ENCODE measurements around the gene C2CD2L.
"Not testable (repeated sequence)": the region's sequence is repeated elsewhere in the genome, so short reads cannot be mapped to it uniquely, and the experiment has no call there.

The C2CD2L gene

DNA sequence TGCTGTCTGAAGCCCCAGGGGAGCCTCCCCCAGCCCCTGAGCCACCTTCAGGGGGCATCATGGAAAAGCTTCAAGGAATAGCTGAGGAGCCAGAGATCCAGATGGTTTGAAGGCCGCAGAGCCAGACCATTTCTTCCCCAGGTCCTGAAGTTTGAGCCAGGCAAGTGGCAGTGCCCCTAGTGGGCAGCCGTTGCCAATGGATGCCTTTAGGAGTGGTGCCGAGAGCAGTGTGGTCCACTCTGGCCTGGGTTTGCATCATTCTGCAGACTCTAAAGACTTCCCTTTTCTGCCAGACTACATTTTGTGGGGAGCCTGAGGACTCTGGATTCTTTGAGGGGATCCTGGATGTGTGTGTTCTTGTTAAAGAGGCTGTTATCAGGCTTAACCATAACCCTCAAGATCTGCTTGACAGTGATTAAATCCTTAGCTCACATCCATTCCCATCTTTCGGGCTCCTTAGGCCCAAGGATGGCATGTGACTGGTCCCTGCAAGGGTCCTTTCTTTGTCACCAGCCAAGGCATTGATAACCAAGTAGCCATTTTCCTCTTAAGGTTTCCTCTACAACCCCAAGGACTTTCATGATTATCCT is 27.3 kb downstream of the C2CD2L start:
- DNase-seq: no peak
- Mint-ChIP-seq H3K4me1 (no peaks in the 10 kb centered on the region), H3K9me3 (no peaks in the 10 kb centered on the region)

DNA sequence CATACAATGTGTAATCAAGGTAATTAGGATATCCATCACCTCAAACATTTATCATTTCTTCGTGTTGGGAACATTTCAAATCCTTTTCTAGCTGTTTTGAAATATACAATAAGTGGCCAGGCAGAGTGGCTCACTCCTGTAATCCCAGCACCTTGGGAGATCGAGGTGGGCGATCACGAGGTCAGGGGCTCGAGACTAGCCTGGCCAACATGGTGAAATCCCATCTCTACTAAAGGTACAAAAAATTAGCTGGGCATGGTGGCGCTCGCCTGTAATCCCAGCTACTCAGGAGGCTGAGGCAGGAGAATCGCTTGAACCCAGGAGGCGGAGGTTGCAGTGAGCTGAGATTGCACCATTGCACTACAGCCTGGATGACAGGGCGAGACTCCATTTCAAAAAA is 32.1 kb downstream of the C2CD2L start:
- CTCF ChIA-PET, H3K36me3 Mint-ChIP-seq, H3K9me3 Mint-ChIP-seq, H3K4me3 Mint-ChIP-seq, H3K27ac Mint-ChIP-seq, H3K4me1 Mint-ChIP-seq, DNase-seq: not testable (repeated sequence)
- peaks cover 43% of the 10 kb centered on the region for H3K27me3 Mint-ChIP-seq

More for the DNA sequence above, 27.3 kb downstream of the C2CD2L start:
- Mint-ChIP-seq H3K36me3 (peaks cover 32% of the 10 kb centered on the region), H3K4me3 (no peak overlapping the region), H3K27ac (no peak overlapping the region), H3K27me3 (peaks cover 23% of the 10 kb centered on the region)
- CTCF ChIA-PET: interaction anchor here (1.3 to 2.8 kb wide), 3 partner anchors 9 to 20 kb away, joined by 4 to 7 read pairs (median 4); no protein-coding TSS in a partner anchor

DNA sequence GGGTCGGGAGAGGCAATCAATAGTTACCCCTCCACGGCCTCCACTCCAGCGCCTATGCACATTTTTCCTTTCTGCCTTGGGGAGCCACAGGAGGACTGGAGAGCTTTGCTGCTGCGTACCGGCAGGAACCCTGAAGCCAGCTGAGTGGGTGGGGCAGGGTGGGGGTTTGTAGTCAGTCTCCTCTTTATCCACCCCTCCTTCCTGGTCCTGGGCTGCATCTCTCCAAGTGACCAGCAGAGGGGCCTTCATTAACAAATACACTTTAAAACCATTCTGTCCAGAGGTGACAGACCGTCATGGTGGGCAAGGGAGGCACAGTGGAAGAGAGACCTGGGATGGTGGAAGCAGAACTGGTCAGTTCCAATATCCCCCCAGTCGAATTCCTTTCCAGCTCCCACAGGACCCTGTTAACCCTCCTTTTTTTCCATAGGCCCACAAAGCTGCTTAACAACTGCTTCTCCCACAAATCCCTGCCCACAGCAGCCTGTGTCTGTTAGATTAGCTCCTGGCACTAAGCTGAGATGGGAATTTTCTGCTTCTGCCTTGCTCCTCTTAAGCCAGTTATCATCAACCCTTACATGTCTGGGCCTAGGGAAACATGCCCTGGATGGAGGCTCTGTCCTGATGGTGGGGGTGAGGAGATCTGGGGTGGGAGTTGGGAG is 37.8 kb downstream of the C2CD2L start:
- peaks cover 17% of the 10 kb centered on the region for H3K4me1 Mint-ChIP-seq
- DNase-seq: peak; percentile 51
- no peak overlapping the region for H3K4me3 Mint-ChIP-seq
- peaks cover 66% of the 10 kb centered on the region for H3K27me3 Mint-ChIP-seq
- H3K9me3 Mint-ChIP-seq: no peaks in the 10 kb centered on the region
- no peaks in the 10 kb centered on the region for H3K36me3 Mint-ChIP-seq
- H3K27ac Mint-ChIP-seq: no peak overlapping the region
- CTCF ChIA-PET: interaction anchor here (0.6 to 1.9 kb wide), 10 partner anchors 8 to 183 kb away, joined by 3 to 7 read pairs (median 4); partner anchors contain the start of gene CBL

DNA sequence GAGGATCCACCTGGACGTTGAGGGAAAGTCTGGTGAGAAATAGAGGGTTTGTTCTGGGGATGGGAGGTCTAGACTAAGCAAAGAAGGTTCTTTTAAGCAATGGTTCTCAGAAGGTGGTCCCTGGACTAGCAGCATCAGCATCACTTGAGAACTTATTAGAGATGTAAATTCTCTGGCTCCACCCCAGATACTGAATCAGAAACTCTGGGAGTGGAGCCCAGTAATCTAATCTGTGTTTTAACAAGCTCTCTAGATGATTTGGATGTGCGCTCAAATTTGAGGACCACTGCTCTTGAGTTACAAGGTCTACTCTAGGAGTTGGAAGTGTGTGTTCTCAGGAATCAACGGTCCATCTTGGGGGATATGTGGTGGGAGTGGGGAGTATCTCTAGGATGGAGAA is 38.4 kb downstream of the C2CD2L start:
- Mint-ChIP-seq H3K36me3 (no peaks in the 10 kb centered on the region), H3K27me3 (peaks cover 72% of the 10 kb centered on the region), H3K4me3 (no peak overlapping the region), H3K27ac (no peak overlapping the region), H3K4me1 (peaks cover 17% of the 10 kb centered on the region), H3K9me3 (no peaks in the 10 kb centered on the region)
- CTCF ChIA-PET: interaction anchor here (1.0 to 1.9 kb wide), 8 partner anchors 11 to 183 kb away, joined by 3 to 7 read pairs (median 6); partner anchors contain the start of genes CBL and HINFP
- DNase-seq: no peak

DNA sequence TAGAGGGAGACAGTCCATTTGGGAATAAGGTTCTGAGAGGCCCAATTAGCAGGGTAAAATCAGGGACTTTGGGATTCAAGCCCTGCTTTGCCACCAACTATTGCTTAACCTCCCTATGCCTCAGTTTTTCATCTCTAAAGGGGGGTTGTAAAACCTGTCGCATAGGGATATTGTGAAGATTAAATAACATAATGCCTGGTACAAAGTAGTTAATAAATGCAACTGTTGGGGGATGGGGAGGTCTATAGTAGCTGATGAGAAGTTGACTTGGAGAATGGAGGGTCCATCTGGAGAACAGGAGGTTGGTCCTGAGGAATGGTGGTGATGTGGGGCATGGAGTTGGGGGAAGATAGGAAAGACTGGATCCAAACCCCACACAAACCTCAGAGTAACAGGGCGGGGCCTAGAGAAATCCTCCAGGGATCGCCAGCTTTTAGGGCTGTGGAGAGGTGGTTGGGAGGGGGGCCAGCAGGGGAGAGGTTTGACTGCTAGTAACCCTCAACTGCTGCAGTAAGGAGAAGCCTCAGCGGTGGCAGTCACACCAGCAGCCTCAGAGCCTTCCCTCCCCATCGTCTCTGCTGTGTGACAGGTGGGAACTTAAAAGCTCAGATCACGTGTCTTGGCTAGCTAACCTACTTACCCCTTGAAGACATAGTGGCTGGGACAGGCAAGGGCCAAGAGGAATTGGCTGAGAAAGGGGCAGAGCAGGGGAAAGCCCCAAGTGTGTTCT is 40.6 kb downstream of the C2CD2L start:
- CTCF ChIA-PET: interaction anchor here (1.3 to 1.5 kb wide), 3 partner anchors 21 to 58 kb away, joined by 3 to 5 read pairs (median 3); partner anchors contain the start of gene CBL
- H3K4me1 Mint-ChIP-seq: peaks cover 17% of the 10 kb centered on the region
- H3K4me3 Mint-ChIP-seq: peak overlapping the region; percentile 42
- H3K9me3 Mint-ChIP-seq: no peaks in the 10 kb centered on the region
- H3K27me3 Mint-ChIP-seq: peaks cover 86% of the 10 kb centered on the region
- DNase-seq: peak; percentile 27
- H3K27ac Mint-ChIP-seq: no peak overlapping the region
- H3K36me3 Mint-ChIP-seq: no peaks in the 10 kb centered on the region

DNA sequence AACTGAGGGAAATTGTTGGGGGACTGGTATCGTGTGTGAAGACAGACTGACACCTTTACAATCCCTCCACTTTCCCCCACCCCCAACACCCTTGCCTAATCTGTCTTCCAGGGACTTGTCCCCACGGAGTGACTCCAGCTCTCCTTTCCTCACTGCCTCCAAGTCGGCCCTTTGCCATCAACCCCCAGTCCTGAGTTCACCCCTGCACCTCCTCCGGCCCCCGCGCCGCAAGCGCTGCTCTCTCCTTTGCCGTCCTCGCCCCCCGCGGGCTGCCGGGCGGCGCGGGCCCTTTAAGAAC is 41.5 kb downstream of the C2CD2L start:
- Mint-ChIP-seq H3K36me3 (no peaks in the 10 kb centered on the region), H3K9me3 (no peaks in the 10 kb centered on the region), H3K4me3 (peak overlapping the region; percentile 71), H3K27me3 (peaks cover 85% of the 10 kb centered on the region), H3K4me1 (peaks cover 17% of the 10 kb centered on the region), H3K27ac (no peak overlapping the region)
- CTCF ChIA-PET: interaction anchor here (1.1 to 1.5 kb wide), 3 partner anchors 48 to 92 kb away, joined by 3 to 5 read pairs (median 3); partner anchors contain the start of gene CBL
- no peak for DNase-seq

DNA sequence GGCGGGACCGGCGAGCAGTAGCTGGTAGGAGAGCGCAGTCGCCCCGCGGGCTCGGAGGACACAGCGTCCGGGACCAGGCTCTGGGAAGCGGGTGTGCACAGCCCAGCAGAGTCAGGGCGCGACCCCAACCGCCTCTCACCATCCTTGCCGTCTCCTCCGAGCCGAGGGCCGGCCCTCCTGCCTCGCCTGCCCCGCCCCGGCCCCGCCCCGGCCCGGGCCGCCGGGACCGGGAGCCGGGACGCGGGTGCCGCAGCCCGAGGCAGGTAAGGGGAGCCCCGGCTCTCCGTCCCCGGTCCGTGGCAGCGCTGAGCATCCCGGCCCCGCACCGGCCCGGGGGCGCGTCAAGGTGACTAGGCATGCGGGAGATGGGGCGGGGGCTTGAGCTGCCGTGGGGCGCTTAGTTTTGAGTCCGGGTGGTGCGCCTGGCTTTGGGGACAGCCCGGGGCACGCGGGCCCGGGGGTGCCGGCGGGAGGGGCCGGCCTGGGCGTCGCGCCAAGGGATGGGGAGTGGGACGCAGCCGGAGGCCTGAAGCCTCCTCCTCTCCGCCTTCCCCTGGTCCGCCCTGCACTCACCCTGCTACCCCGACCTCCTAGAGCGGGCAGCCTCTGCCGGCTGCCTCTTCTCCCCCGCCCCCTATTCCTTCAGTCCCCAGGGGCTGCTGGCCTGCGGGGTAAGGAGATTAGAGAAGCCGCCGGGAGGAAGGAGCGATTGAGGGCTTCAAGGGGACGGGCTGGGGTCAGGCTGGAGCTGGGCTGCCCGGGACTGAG is 42.1 kb downstream of the C2CD2L start, which contains the start of gene ABCG4:
TSS of gene ABCG4 (plus strand) at position 35 of the 768 bp plus-strand sequence. CDS start 914 bp downstream, outside the sequence.
- Mint-ChIP-seq H3K36me3 (no peaks in the 10 kb centered on the region), H3K27me3 (peaks cover 87% of the 10 kb centered on the region), H3K27ac (no peak within 1 kb of the TSS), H3K4me1 (peaks cover 17% of the 10 kb centered on the region), H3K4me3 (peak within 1 kb of the TSS; percentile 71), H3K9me3 (no peaks in the 10 kb centered on the region)
- peak; percentile 57 for DNase-seq
- CTCF ChIA-PET: interaction anchor here (1.1 to 1.5 kb wide), 3 partner anchors 47 to 92 kb away, joined by 3 to 5 read pairs (median 3); partner anchors contain the start of gene CBL

DNA sequence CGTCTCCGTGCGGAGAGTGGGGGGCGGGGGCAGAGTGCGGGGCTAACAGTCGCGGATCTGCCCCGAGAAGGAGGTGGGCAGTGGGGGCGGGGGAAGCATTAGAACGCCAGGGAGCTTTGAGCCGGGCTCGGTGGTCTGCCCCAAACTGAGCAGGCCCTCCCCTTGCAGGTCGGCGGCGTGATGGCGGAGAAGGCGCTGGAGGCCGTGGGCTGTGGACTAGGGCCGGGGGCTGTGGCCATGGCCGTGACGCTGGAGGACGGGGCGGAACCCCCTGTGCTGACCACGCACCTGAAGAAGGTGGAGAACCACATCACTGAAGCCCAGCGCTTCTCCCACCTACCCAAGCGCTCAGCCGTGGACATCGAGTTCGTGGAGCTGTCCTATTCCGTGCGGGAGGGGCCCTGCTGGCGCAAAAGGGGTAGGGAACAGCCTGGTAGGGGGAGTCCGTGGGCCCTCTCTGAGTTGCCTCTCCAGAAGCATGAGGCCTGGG is 42.7 kb downstream of the C2CD2L start:
- no peaks in the 10 kb centered on the region for H3K9me3 Mint-ChIP-seq
- H3K27ac Mint-ChIP-seq: no peak overlapping the region
- no peaks in the 10 kb centered on the region for H3K36me3 Mint-ChIP-seq
- CTCF ChIA-PET: interaction anchor here (1.3 kb wide), 1 partner anchor 19 kb away, joined by 5 read pairs; no protein-coding TSS in a partner anchor
- H3K27me3 Mint-ChIP-seq: peaks cover 88% of the 10 kb centered on the region
- no peak for DNase-seq
- peak overlapping the region; percentile 21 for H3K4me3 Mint-ChIP-seq
- H3K4me1 Mint-ChIP-seq: peaks cover 17% of the 10 kb centered on the region

DNA sequence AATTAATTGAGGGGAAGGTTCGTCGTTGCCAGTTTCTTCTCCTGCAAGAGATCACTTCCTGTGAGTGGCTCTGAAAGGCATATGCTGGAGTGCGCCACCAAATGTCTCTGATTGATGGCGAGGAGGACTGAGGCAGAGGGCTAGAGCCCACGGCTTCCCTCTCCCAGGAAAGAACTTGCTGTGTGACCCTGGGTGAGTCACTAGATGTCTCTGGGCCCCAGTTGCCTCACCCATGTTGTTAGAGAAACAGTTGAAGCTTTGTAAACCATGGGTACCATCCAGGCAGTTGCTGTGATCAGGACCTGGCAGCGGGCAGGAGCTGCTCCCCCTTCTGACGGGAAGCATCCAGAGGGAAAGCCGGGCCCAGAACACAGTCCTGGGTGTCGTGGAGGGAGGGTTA is 44.9 kb downstream of the C2CD2L start:
- no peaks in the 10 kb centered on the region for H3K9me3 Mint-ChIP-seq
- peaks cover 21% of the 10 kb centered on the region for H3K4me1 Mint-ChIP-seq
- no peak overlapping the region for H3K4me3 Mint-ChIP-seq
- H3K27me3 Mint-ChIP-seq: peaks cover 95% of the 10 kb centered on the region
- no peaks in the 10 kb centered on the region for H3K36me3 Mint-ChIP-seq
- no peak overlapping the region for H3K27ac Mint-ChIP-seq
- DNase-seq: no peak
- CTCF ChIA-PET: interaction anchor here (0.6 to 3.2 kb wide), 5 partner anchors 10 to 529 kb away, joined by 3 to 12 read pairs (median 3); no protein-coding TSS in a partner anchor

DNA sequence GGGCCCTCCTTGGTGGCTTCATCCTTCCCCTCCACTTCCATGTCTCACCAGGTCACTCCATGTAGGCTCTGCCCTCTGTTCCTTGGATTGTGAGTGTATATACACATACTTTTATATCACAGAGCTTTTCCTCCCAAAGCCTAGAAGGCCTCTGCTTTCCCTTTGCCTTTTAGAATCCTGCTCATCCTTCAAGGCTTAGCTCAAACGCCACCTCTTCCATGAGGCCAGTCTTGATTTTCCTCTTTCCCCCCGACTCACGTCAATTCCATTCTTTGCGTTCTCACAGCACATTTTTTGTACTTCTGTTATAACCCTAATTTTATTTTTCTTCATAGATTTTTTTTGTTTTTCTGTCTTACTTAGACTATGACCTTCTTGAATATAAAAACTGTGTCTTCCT is 45.5 kb downstream of the C2CD2L start:
- H3K9me3 Mint-ChIP-seq: no peaks in the 10 kb centered on the region
- no peaks in the 10 kb centered on the region for H3K36me3 Mint-ChIP-seq
- no peak for DNase-seq
- peaks cover 91% of the 10 kb centered on the region for H3K27me3 Mint-ChIP-seq
- peaks cover 17% of the 10 kb centered on the region for H3K4me1 Mint-ChIP-seq
- no peak overlapping the region for H3K4me3 Mint-ChIP-seq
- H3K27ac Mint-ChIP-seq: no peak overlapping the region
- CTCF ChIA-PET: interaction anchor here (1.2 to 3.2 kb wide), 5 partner anchors 8 to 48 kb away, joined by 3 to 12 read pairs (median 3); no protein-coding TSS in a partner anchor

DNA sequence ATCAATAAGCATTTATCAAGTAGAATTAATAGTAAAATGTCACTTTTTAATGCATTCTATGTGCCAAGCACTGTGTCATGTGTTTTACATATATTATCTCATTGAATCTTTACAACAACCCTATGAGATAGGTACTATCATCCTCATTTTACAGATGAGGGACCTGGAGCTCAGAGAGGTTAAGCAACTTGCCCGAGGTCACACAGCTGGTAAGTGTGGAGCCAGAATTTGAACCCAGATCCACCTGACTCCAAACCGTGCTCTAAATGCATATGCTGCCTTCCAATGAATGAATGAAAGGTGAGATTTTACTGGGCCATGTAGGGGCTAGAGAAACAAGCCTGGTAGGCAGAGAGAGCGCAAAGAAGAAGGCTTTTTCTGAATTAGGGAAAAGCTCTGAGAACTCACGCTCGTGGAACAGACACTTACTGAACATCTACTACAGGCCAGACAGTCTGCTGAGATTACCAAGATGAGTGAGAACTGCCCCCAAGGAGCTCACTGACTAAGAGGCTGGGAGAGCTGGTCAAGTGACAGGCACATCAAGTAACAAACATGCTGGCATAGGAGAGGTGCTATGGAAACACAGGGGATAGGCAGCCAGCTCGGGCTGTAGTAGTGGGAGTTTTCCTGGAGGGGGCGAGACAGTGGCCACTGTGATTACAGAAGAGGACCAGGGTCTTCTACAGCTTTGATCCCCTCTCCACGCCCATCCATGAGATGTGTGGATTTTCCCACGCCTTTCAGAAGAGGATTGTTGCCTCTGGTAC is 46.1 kb downstream of the C2CD2L start:
- peaks cover 90% of the 10 kb centered on the region for H3K27me3 Mint-ChIP-seq
- CTCF ChIA-PET: interaction anchor here (1.2 to 3.2 kb wide), 4 partner anchors 8 to 48 kb away, joined by 3 to 12 read pairs (median 4); no protein-coding TSS in a partner anchor
- no peaks in the 10 kb centered on the region for H3K9me3 Mint-ChIP-seq
- H3K4me1 Mint-ChIP-seq: peaks cover 12% of the 10 kb centered on the region
- H3K36me3 Mint-ChIP-seq: no peaks in the 10 kb centered on the region
- H3K27ac Mint-ChIP-seq: no peak overlapping the region
- DNase-seq: no peak
- no peak overlapping the region for H3K4me3 Mint-ChIP-seq

DNA sequence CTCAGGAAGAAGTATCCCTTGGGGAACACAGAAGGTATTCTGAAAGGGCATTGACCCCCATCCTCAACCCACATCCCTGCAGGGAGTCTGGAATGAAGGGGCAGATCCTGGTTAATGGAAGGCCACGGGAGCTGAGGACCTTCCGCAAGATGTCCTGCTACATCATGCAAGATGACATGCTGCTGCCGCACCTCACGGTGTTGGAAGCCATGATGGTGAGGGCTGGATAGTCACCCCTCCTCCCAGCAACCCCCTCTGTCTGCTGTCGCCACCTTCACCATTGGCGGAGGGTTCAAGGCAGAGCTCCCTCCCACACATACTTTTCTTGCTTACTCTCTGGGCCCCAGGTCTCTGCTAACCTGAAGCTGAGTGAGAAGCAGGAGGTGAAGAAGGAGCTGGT is 47.0 kb downstream of the C2CD2L start:
- CTCF ChIA-PET: interaction anchor here (0.7 to 3.2 kb wide), 3 partner anchors 12 to 42 kb away, joined by 3 to 12 read pairs (median 4); no protein-coding TSS in a partner anchor
- no peak for DNase-seq
- H3K27me3 Mint-ChIP-seq: peaks cover 86% of the 10 kb centered on the region
- no peaks in the 10 kb centered on the region for H3K36me3 Mint-ChIP-seq
- H3K9me3 Mint-ChIP-seq: no peaks in the 10 kb centered on the region
- H3K4me3 Mint-ChIP-seq: no peak overlapping the region
- no peak overlapping the region for H3K27ac Mint-ChIP-seq
- H3K4me1 Mint-ChIP-seq: peaks cover 6% of the 10 kb centered on the region
